ENCODE results near the gene UNC13C. TPM values are rescaled to one million over a fixed set of nuclear protein-coding genes. Genes with fewer than 3 reads are reported as not detected.

Gene UNC13C
- total RNA-seq, 2 experiments from 2014 or later = not detected

GRCh38 chr15:54608876-54609835, 630.9 kb downstream of the UNC13C start:
- H3K4me3 ChIP-seq (ENCODE audit: low read depth, low read length, poor library complexity, severe bottlenecking) = no peak overlapping the region
- no peaks in the 10 kb centered on the region for H3K9me3 ChIP-seq (ENCODE audit: low read length)
- ChIA-PET POLR2A (no interaction called here), CTCF (ENCODE audit: unreplicated experiment) (no interaction called here)
- no peak for DNase-seq (ENCODE audit: low spot score)
- H3K4me1 ChIP-seq (ENCODE audit: insufficient read depth, low read length, poor library complexity, severe bottlenecking) = no peaks in the 10 kb centered on the region
- intact Hi-C loops (cut with micrococcal nuclease; ENCODE audit: unreplicated experiment) = no loop called here
- no peak overlapping the region for H3K4me2 ChIP-seq (ENCODE audit: low read length)
- H3K36me3 ChIP-seq (ENCODE audit: insufficient read depth, low read length) = no peaks in the 10 kb centered on the region
- no peak overlapping the region for H2AFZ ChIP-seq (ENCODE audit: low read length)
- no peak for TF ChIP-seq EZH2phosphoT487 (IDR thresholded peaks at IDR 0.05; ENCODE audit: borderline replicate concordance, low read depth, low read length)
- TF ChIP-seq CTCF (conservative IDR thresholded peaks at IDR 0.05; ENCODE audit: low read length) = no peak
- no peaks in the 10 kb centered on the region for H3K9me2 ChIP-seq (ENCODE audit: insufficient read depth, low read length)
- H3K79me2 ChIP-seq (ENCODE audit: insufficient read depth, low read depth, low read length) = no peaks in the 10 kb centered on the region
- no peaks in the 10 kb centered on the region for H4K20me1 ChIP-seq (ENCODE audit: insufficient read depth, low read length)
- BruUV-seq (replicated peaks) = no TSS peak
- no peak overlapping the region for H3K27ac ChIP-seq (ENCODE audit: low read depth, low read length, poor library complexity, severe bottlenecking)

GRCh38 chr15:54618120-54618519, 639.9 kb downstream of the UNC13C start:
- Histone ChIP-seq H3K4me3 (ENCODE audit: low read depth, low read length, poor library complexity, severe bottlenecking) (no peak overlapping the region), H3K9me3 (ENCODE audit: low read length) (no peaks in the 10 kb centered on the region), H3K79me2 (ENCODE audit: insufficient read depth, low read depth, low read length) (no peaks in the 10 kb centered on the region), H3K4me2 (ENCODE audit: low read length) (no peak overlapping the region), H2AFZ (ENCODE audit: low read length) (no peak overlapping the region), H4K20me1 (ENCODE audit: insufficient read depth, low read length) (no peaks in the 10 kb centered on the region), H3K36me3 (ENCODE audit: insufficient read depth, low read length) (no peaks in the 10 kb centered on the region), H3K4me1 (ENCODE audit: insufficient read depth, low read length, poor library complexity, severe bottlenecking) (no peaks in the 10 kb centered on the region), H3K9me2 (ENCODE audit: insufficient read depth, low read length) (no peaks in the 10 kb centered on the region), H3K27ac (ENCODE audit: low read depth, low read length, poor library complexity, severe bottlenecking) (no peak overlapping the region)
- TF ChIP-seq CTCF (conservative IDR thresholded peaks at IDR 0.05; ENCODE audit: low read length) = no peak
- no peak for TF ChIP-seq EZH2phosphoT487 (IDR thresholded peaks at IDR 0.05; ENCODE audit: borderline replicate concordance, low read depth, low read length)
- POLR2A ChIA-PET = no interaction called here
- intact Hi-C loops (cut with micrococcal nuclease; ENCODE audit: unreplicated experiment) = no loop called here
- CTCF ChIA-PET (ENCODE audit: unreplicated experiment) = no interaction called here
- no peak for DNase-seq (ENCODE audit: low spot score)
- no TSS peak for BruUV-seq (replicated peaks)

GRCh38 chr15:54619180-54619579, 640.9 kb downstream of the UNC13C start:
- Histone ChIP-seq H3K4me1 (ENCODE audit: insufficient read depth, low read length, poor library complexity, severe bottlenecking) (no peaks in the 10 kb centered on the region), H3K79me2 (ENCODE audit: insufficient read depth, low read depth, low read length) (no peaks in the 10 kb centered on the region), H3K9me3 (ENCODE audit: low read length) (no peaks in the 10 kb centered on the region), H3K27ac (ENCODE audit: low read depth, low read length, poor library complexity, severe bottlenecking) (no peak overlapping the region), H3K9me2 (ENCODE audit: insufficient read depth, low read length) (no peaks in the 10 kb centered on the region), H2AFZ (ENCODE audit: low read length) (no peak overlapping the region), H3K36me3 (ENCODE audit: insufficient read depth, low read length) (no peaks in the 10 kb centered on the region), H4K20me1 (ENCODE audit: insufficient read depth, low read length) (no peaks in the 10 kb centered on the region), H3K4me3 (ENCODE audit: low read depth, low read length, poor library complexity, severe bottlenecking) (no peak overlapping the region), H3K4me2 (ENCODE audit: low read length) (no peak overlapping the region)
- POLR2A ChIA-PET = no interaction called here
- DNase-seq (ENCODE audit: low spot score) = no peak
- TF ChIP-seq CTCF (conservative IDR thresholded peaks at IDR 0.05; ENCODE audit: low read length) (no peak), EZH2phosphoT487 (IDR thresholded peaks at IDR 0.05; ENCODE audit: borderline replicate concordance, low read depth, low read length) (no peak)
- CTCF ChIA-PET (ENCODE audit: unreplicated experiment) = no interaction called here
- intact Hi-C loops (cut with micrococcal nuclease; ENCODE audit: unreplicated experiment) = no loop called here
- no TSS peak for BruUV-seq (replicated peaks)

Data from OCI-LY7 (cell line).